ENCODE results near the gene PRPSAP1.

PRPSAP1 gene

GRCh38 chr17:76353599-76354316, at the start of gene PRPSAP1:
PRPSAP1 (minus strand) TSS chr17:76353916; CDS start chr17:76353703, 213 bp downstream.
- peak; percentile 94 for DNase-seq

GRCh38 chr17:76402711-76403110, 49.0 kb upstream of the PRPSAP1 start:
- no peak for DNase-seq

GRCh38 chr17:76399175-76400172, 45.8 kb upstream of the PRPSAP1 start:
- no peak for DNase-seq

GRCh38 chr17:76398523-76399174, 44.9 kb upstream of the PRPSAP1 start:
- no peak for DNase-seq

GRCh38 chr17:76397687-76398522, 44.2 kb upstream of the PRPSAP1 start:
- DNase-seq: peak; percentile 83

- no peak for DNase-seq
Measured at GRCh38 chr17:76397184-76397583, 43.5 kb upstream of the PRPSAP1 start.

GRCh38 chr17:76395980-76396379, 42.3 kb upstream of the PRPSAP1 start:
- no peak for DNase-seq

- peak; percentile 68 for DNase-seq
Measured at GRCh38 chr17:76394166-76394565, 40.5 kb upstream of the PRPSAP1 start.

GRCh38 chr17:76391200-76391715, 37.5 kb upstream of the PRPSAP1 start:
- DNase-seq: no peak

- DNase-seq: no peak
Measured at GRCh38 chr17:76390003-76390421, 36.3 kb upstream of the PRPSAP1 start.

- DNase-seq: no peak
Measured at GRCh38 chr17:76388966-76389888, 35.5 kb upstream of the PRPSAP1 start.

GRCh38 chr17:76386966-76387765, 33.5 kb upstream of the PRPSAP1 start:
- no peak for DNase-seq

GRCh38 chr17:76385892-76386786, 32.4 kb upstream of the PRPSAP1 start:
- DNase-seq: peak; percentile 74

GRCh38 chr17:76384987-76385891, 31.5 kb upstream of the PRPSAP1 start:
- DNase-seq: no peak

GRCh38 chr17:76384222-76384986, 30.7 kb upstream of the PRPSAP1 start, which contains the start of gene SPHK1:
SPHK1 (plus strand) TSS chr17:76384609; CDS start chr17:76385645, 1,036 bp downstream.
- peak; percentile 37 for DNase-seq

GRCh38 chr17:76383546-76384221, 30.0 kb upstream of the PRPSAP1 start:
- no peak for DNase-seq

Data from NCI-H510A treated with DMSO at 0.1 percent for 48 hours (cell line).